CD14-positive monocyte (primary cell): Measurements from ENCODE around the gene PYGO2. TPM values are rescaled to one million over a fixed set of nuclear protein-coding genes. Genes with fewer than 3 reads are reported as not detected.
A peak's percentile ranks its signal among the peaks of the same experiment; 100 is the strongest.

Experiments used
- DNase-seq, 3 donors: peaks; one replicate each; pipeline ENCODE4 v3.0.0-alpha.2; 2011 to 2022
- H2AFZ ChIP-seq: 2 replicates; pipeline ENCODE4 v1.6.0; 2012; ENCODE audit warnings: mild to moderate bottlenecking, low read depth, low read length, inconsistent platforms; ENCODE audit not compliant: insufficient read depth, poor library complexity, severe bottlenecking
- H3K27ac ChIP-seq, 2 donors: 1 replicate in 1 of 2; 2 replicates in 1 of 2; pipeline ENCODE4 v1.5.1; 2012 to 2013; ENCODE audit warnings: low read length in 2 of 2, control low read depth in 1 of 2, inconsistent platforms in 1 of 2, low read depth in 1 of 2, mild to moderate bottlenecking in 1 of 2
- H3K27me3 ChIP-seq, 2 donors: one replicate each; pipeline versions ENCODE4 v1.6.0 to v1.6.1; 2011 to 2013; ENCODE audit warnings: low read length in 2 of 2; ENCODE audit not compliant: control insufficient read depth in 2 of 2, insufficient read depth in 2 of 2
- H3K36me3 ChIP-seq, 2 donors: replicated peaks in 1 of 2; 1 replicate in 1 of 2; 2 replicates in 1 of 2; pipeline versions ENCODE4 v1.5.1 to v1.6.1; 2012 to 2013; ENCODE audit warnings: low read length in 2 of 2, control low read depth in 1 of 2, inconsistent platforms in 1 of 2, mild to moderate bottlenecking in 1 of 2; ENCODE audit not compliant: insufficient read depth in 2 of 2, control insufficient read depth in 1 of 2
- H3K4me1 ChIP-seq, 2 donors: 1 replicate in 1 of 2; 2 replicates in 1 of 2; pipeline versions ENCODE4 v1.5.1 to v1.6.1; 2012 to 2013; ENCODE audit warnings: low read length in 2 of 2, control low read depth in 1 of 2, inconsistent platforms in 1 of 2, mild to moderate bottlenecking in 1 of 2, moderate library complexity in 1 of 2; ENCODE audit not compliant: insufficient read depth in 2 of 2, control insufficient read depth in 1 of 2
- H3K4me2 ChIP-seq: replicated peaks from 2 replicates; pipeline ENCODE3; 2012; ENCODE audit warnings: low read length, moderate library complexity, mild to moderate bottlenecking; ENCODE audit not compliant: poor library complexity, severe bottlenecking; ENCODE audit errors: extremely low read depth
- H3K4me3 ChIP-seq, 3 experiments: fragments of 200-600 bp in 1 of 3; sonication (generic) in 1 of 3; replicated peaks in 1 of 3; 1 replicate in 2 of 3; 2 replicates in 1 of 3; pipeline ENCODE4 v1.5.1; 2011 to 2013; ENCODE audit warnings: low read length in 3 of 3, mild to moderate bottlenecking in 3 of 3, control low read depth in 2 of 3, low read depth in 2 of 3, inconsistent platforms in 1 of 3, moderate library complexity in 1 of 3
- H3K79me2 ChIP-seq: 2 replicates; pipeline ENCODE4 v1.6.0; 2012; ENCODE audit warnings: mild to moderate bottlenecking, control low read depth, inconsistent platforms, low read length, moderate library complexity; ENCODE audit not compliant: insufficient read depth
- H3K9ac ChIP-seq: 2 replicates; pipeline ENCODE4 v1.6.0; 2017; ENCODE audit warnings: low read length, mild to moderate bottlenecking; ENCODE audit not compliant: insufficient read depth, poor library complexity, severe bottlenecking
- H3K9me3 ChIP-seq, 2 donors: replicated peaks in 1 of 2; 1 replicate in 1 of 2; 2 replicates in 1 of 2; pipeline versions ENCODE4 v1.5.1 to v1.6.1; 2012 to 2013; ENCODE audit warnings: low read length in 2 of 2, control low read depth in 1 of 2; ENCODE audit not compliant: control insufficient read depth in 1 of 2, insufficient read depth in 1 of 2
- H4K20me1 ChIP-seq: 2 replicates; pipeline ENCODE4 v1.6.0; 2012; ENCODE audit warnings: mild to moderate bottlenecking, low read length, control low read depth, moderate library complexity; ENCODE audit not compliant: insufficient read depth
- H3K27ac Mint-ChIP-seq, 7 donors: one replicate each; pipeline ENCODE4 v1.8.0; 2020; ENCODE audit warnings: mild to moderate bottlenecking in 7 of 7, mixed read lengths in 7 of 7, moderate library complexity in 6 of 7, inconsistent platforms in 2 of 7
- H3K27me3 Mint-ChIP-seq, 3 donors: one replicate each; pipeline ENCODE4 v1.8.0; 2021 to 2022; ENCODE audit warnings: low read depth in 3 of 3, mild to moderate bottlenecking in 3 of 3, mixed read lengths in 3 of 3, moderate library complexity in 3 of 3, inconsistent platforms in 1 of 3
- H3K36me3 Mint-ChIP-seq, 2 donors: one replicate each; pipeline ENCODE4 v1.8.0; 2020; ENCODE audit warnings: mixed read lengths in 2 of 2, inconsistent platforms in 1 of 2, mild to moderate bottlenecking in 1 of 2
- H3K4me1 Mint-ChIP-seq: one replicate; pipeline ENCODE4 v1.8.0; 2020; ENCODE audit warnings: mild to moderate bottlenecking, mixed read lengths
- H3K4me3 Mint-ChIP-seq, 2 donors: one replicate each; pipeline ENCODE4 v1.8.0; 2020; ENCODE audit warnings: mild to moderate bottlenecking in 2 of 2, mixed read lengths in 2 of 2, moderate library complexity in 1 of 2
- H3K9me3 Mint-ChIP-seq, 7 donors: one replicate each; pipeline ENCODE4 v1.8.0; 2020 to 2022; ENCODE audit warnings: mixed read lengths in 7 of 7, mild to moderate bottlenecking in 6 of 7, moderate library complexity in 6 of 7, inconsistent platforms in 2 of 7
- CTCF ChIP-seq: fragments of 200-600 bp; IDR thresholded peaks from one replicate; pipeline ENCODE4 v1.8.0; 2022; ENCODE audit warnings: antibody characterized with exemption, mild to moderate bottlenecking
- WGBS: methylation state at CpG from one replicate; pipeline ENCODE4 v1.1.5; 2013; ENCODE audit warnings: missing lambda C conversion rate; ENCODE audit not compliant: insufficient coverage; 5-methylcytosine and 5-hydroxymethylcytosine counted together
- intact Hi-C, 2 donors: fragments of 100-400 bp; cut with micrococcal nuclease; formaldehyde crosslinking; loops; one replicate each; pipeline versions ENCODE4 v1.15.0 to v1.15.1; 2023
- polyA plus RNA-seq, 3 donors: library from polyadenylated mRNA; depleted of rRNA in 1 of 3; unstranded in 2 of 3; stranded (reverse) in 1 of 3; fragments of 300-500 nt in 2 of 3; fragments of >200 nt in 1 of 3; fragmentation: Illumina TruSeq in 2 of 3; gene quantifications; 1 replicate in 2 of 3; 2 replicates in 1 of 3; pipeline ENCODE4 v1.2.3, GENCODE V29; 2012 to 2021

PYGO2 gene
- polyA plus RNA-seq, 3 donors = 8.2 to 12.5 (median 12.0) TPM

GRCh38 chr1:154955039-154955717 is 6.4 kb downstream of the PYGO2 start:
- H3K9ac ChIP-seq = peak overlapping the region; percentile 42
- peaks cover 26 to 36% of the 10 kb centered on the region in 2 donors for H3K36me3 ChIP-seq
- Mint-ChIP-seq H3K27me3 (peaks cover 0 to 5% (median 1%) of the 10 kb centered on the region in 3 donors), H3K4me1 (peaks cover 56% of the 10 kb centered on the region), H3K36me3 (peaks cover 24 to 32% of the 10 kb centered on the region in 2 donors), H3K4me3 (peak overlapping the region; percentile 94 to 99), H3K9me3 (no peaks in the 10 kb centered on the region), H3K27ac (peak overlapping the region; percentile 90 to 99 (median 95))
- whole genome bisulfite sequencing = 0% methylated on average over 2 of the region's 4 CpGs
- DNase-seq = peak; percentile 49 to 64 (median 53)
- H3K79me2 ChIP-seq = peaks cover 48% of the 10 kb centered on the region
- H3K9me3 ChIP-seq = no peaks in the 10 kb centered on the region
- TF ChIP-seq CTCF = no peak
- peak overlapping the region in 1 of 2 donors; percentile 76 for H3K27ac ChIP-seq
- H2AFZ ChIP-seq = peak overlapping the region; percentile 79
- peaks cover 48% of the 10 kb centered on the region for H4K20me1 ChIP-seq
- peaks cover 30 to 47% of the 10 kb centered on the region in 2 donors for H3K4me1 ChIP-seq
- intact Hi-C loops = no loop called here
- peak overlapping the region; percentile 79 to 93 (median 82) for H3K4me3 ChIP-seq
- H3K27me3 ChIP-seq = no peaks in the 10 kb centered on the region
- H3K4me2 ChIP-seq = peak overlapping the region; percentile 84

- intact Hi-C loops = no loop called here
- no peaks in the 10 kb centered on the region for H3K9me3 ChIP-seq
- no peak overlapping the region for H2AFZ ChIP-seq
- H3K4me3 ChIP-seq = peak overlapping the region in 1 of 3 experiments; percentile 82
- peaks cover 24 to 35% of the 10 kb centered on the region in 2 donors for H3K36me3 ChIP-seq
- WGBS = 83% methylated on average over 1 of the region's 3 CpGs
- H4K20me1 ChIP-seq = peaks cover 45% of the 10 kb centered on the region
- no peak for TF ChIP-seq CTCF
- no peaks in the 10 kb centered on the region for H3K9me3 Mint-ChIP-seq
- H3K4me3 Mint-ChIP-seq = peak overlapping the region in 1 of 2 donors; percentile 94
- peak overlapping the region in 4 of 7 donors; percentile 1 to 96 (median 54) for H3K27ac Mint-ChIP-seq
- no peaks in the 10 kb centered on the region for H3K27me3 ChIP-seq
- H3K27me3 Mint-ChIP-seq = peaks cover 0 to 5% (median 1%) of the 10 kb centered on the region in 3 donors
- H3K4me1 Mint-ChIP-seq = peaks cover 52% of the 10 kb centered on the region
- H3K36me3 Mint-ChIP-seq = peaks cover 22 to 31% of the 10 kb centered on the region in 2 donors
- peaks cover 43% of the 10 kb centered on the region for H3K79me2 ChIP-seq
- H3K27ac ChIP-seq = peak overlapping the region in 1 of 2 donors; percentile 76
- peaks cover 29 to 45% of the 10 kb centered on the region in 2 donors for H3K4me1 ChIP-seq
- H3K9ac ChIP-seq = no peak overlapping the region
- no peak for DNase-seq
- H3K4me2 ChIP-seq = peak overlapping the region; percentile 84
Observed at GRCh38 chr1:154954541-154954940, 7.0 kb downstream of the PYGO2 start.
